GM23338 (cell line): ENCODE results near the gene NCKAP1.

ENCODE experiments used
- CREB1 ChIP-seq: fragments of 250-450 bp; sonication (Bioruptor Pico); IDR thresholded peaks from 2 replicates; pipeline ENCODE4 v1.5.0; 2020; ENCODE audit warnings: low read depth, mild to moderate bottlenecking, moderate library complexity
- EZH2 ChIP-seq: fragments of 200-600 bp; sonication (generic); IDR thresholded peaks from one replicate; pipeline ENCODE4 v1.8.0; 2017; ENCODE audit warnings: antibody characterized with exemption, mild to moderate bottlenecking, low read depth; ENCODE audit not compliant: unreplicated experiment
- POLR2AphosphoS5 ChIP-seq: IDR thresholded peaks from 2 replicates; pipeline ENCODE4 v1.6.1; 2016; ENCODE audit warnings: antibody characterized with exemption, low read depth
- TF ChIP-seq, protein P1 (sequence below), 2 experiments: fragments of 200-600 bp in 1 of 2; sonication (generic) in 1 of 2; conservative IDR thresholded peaks; 2 replicates each; pipeline versions ENCODE4 v1.5.1 to v1.6.1; 2016 to 2017; ENCODE audit warnings: antibody characterized with exemption in 2 of 2, low read depth in 2 of 2, mild to moderate bottlenecking in 2 of 2, moderate library complexity in 1 of 2

DNA sequence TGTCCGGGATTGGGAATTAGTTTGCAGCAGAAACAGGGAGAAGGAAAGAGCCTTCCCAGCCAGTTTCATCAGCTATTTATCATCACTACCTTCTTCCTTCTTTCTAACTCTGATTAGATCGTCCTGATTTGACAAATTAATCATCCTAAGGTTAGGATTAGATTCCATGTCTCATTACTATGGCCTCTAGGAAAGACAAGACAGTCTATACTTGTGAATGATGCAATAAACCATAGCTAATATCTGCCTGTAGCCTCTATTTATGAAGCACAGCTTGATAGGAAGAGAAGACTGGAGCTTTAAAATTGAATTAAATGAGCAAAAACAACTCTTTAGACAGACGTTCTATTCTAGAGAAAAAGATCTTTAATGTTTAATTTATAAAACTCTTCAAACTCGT lies 146.6 kb downstream of the NCKAP1 start:
- TF ChIP-seq, protein P1, sequence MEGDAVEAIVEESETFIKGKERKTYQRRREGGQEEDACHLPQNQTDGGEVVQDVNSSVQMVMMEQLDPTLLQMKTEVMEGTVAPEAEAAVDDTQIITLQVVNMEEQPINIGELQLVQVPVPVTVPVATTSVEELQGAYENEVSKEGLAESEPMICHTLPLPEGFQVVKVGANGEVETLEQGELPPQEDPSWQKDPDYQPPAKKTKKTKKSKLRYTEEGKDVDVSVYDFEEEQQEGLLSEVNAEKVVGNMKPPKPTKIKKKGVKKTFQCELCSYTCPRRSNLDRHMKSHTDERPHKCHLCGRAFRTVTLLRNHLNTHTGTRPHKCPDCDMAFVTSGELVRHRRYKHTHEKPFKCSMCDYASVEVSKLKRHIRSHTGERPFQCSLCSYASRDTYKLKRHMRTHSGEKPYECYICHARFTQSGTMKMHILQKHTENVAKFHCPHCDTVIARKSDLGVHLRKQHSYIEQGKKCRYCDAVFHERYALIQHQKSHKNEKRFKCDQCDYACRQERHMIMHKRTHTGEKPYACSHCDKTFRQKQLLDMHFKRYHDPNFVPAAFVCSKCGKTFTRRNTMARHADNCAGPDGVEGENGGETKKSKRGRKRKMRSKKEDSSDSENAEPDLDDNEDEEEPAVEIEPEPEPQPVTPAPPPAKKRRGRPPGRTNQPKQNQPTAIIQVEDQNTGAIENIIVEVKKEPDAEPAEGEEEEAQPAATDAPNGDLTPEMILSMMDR (conservative IDR thresholded peaks at IDR 0.05; ENCODE audit: low read depth in 2 of 2) = no peak
- TF ChIP-seq EZH2 (no peak), CREB1 (no peak), POLR2AphosphoS5 (no peak)
